Fibroblast of lung (primary cell): Measurements from ENCODE around the gene RIMS1. TPM values are rescaled to one million over a fixed set of nuclear protein-coding genes. Genes with fewer than 3 reads are reported as not detected.

Source experiments
- DNase-seq, 2 donors: peaks; one replicate each; pipeline versions ENCODE4 v3.0.0 to v3.0.0-alpha.2; 2010; ENCODE audit warnings: low read depth in 2 of 2
- H2AFZ ChIP-seq: 2 replicates; pipeline ENCODE4 v1.5.1; 2012; ENCODE audit warnings: low read length, control low read depth, inconsistent platforms
- H3K27ac ChIP-seq: 2 replicates; pipeline ENCODE4 v1.5.1; 2011; ENCODE audit warnings: low read length, control low read depth; ENCODE audit not compliant: insufficient read depth
- H3K27me3 ChIP-seq: 2 replicates; pipeline ENCODE4 v1.5.1; 2011; ENCODE audit warnings: mild to moderate bottlenecking, low read length; ENCODE audit not compliant: control insufficient read depth, insufficient read depth
- H3K36me3 ChIP-seq: 2 replicates; pipeline ENCODE4 v1.5.1; 2011; ENCODE audit warnings: low read length; ENCODE audit not compliant: control insufficient read depth, insufficient read depth
- H3K4me1 ChIP-seq: 2 replicates; pipeline ENCODE4 v1.5.1; 2011; ENCODE audit warnings: low read length; ENCODE audit not compliant: control insufficient read depth, insufficient read depth; ENCODE audit errors: extremely low read depth
- H3K4me2 ChIP-seq: 2 replicates; pipeline ENCODE4 v1.5.1; 2011; ENCODE audit warnings: low read length, control low read depth; ENCODE audit not compliant: insufficient read depth; ENCODE audit errors: extremely low read depth
- H3K4me3 ChIP-seq, 4 experiments: fragments of 200-600 bp in 1 of 4; sonication (generic) in 1 of 4; replicated peaks in 1 of 4; 2 replicates each; pipeline ENCODE4 v1.5.1; 2011 to 2016; ENCODE audit warnings: low read length in 4 of 4, low read depth in 3 of 4, mild to moderate bottlenecking in 3 of 4, control low read depth in 2 of 4, inconsistent platforms in 1 of 4, mixed read lengths in 1 of 4; ENCODE audit not compliant: insufficient read depth in 1 of 4; ENCODE audit errors: control extremely low read depth in 1 of 4
- H3K79me2 ChIP-seq: 2 replicates; pipeline ENCODE4 v1.5.1; 2012; ENCODE audit warnings: mild to moderate bottlenecking, low read length, inconsistent platforms; ENCODE audit not compliant: control insufficient read depth, insufficient read depth
- H3K9ac ChIP-seq: 2 replicates; pipeline ENCODE4 v1.5.1; 2011; ENCODE audit warnings: mild to moderate bottlenecking, low read length, control low read depth; ENCODE audit not compliant: insufficient read depth
- H3K9me3 ChIP-seq: 2 replicates; pipeline ENCODE4 v1.5.1; 2012; ENCODE audit warnings: low read depth, low read length; ENCODE audit not compliant: control insufficient read depth, insufficient read depth
- H4K20me1 ChIP-seq: 2 replicates; pipeline ENCODE4 v1.5.1; 2011; ENCODE audit warnings: low read length; ENCODE audit not compliant: control insufficient read depth, insufficient read depth; ENCODE audit errors: extremely low read depth
- EZH2 ChIP-seq: IDR thresholded peaks from 2 replicates; pipeline ENCODE4 v1.5.1; 2012; ENCODE audit warnings: low read length, control low read depth, mild to moderate bottlenecking; ENCODE audit errors: missing control alignments
- polyA plus RNA-seq, 2 donors: library from polyadenylated mRNA; depleted of rRNA in 1 of 2; stranded (reverse) in 1 of 2; unstranded in 1 of 2; fragments of >200 nt; gene quantifications; 2 replicates each; pipeline ENCODE4 v1.2.1, GENCODE V29; 2011 to 2012; ENCODE audit warnings: missing spikeins in 1 of 2
- total RNA-seq: library from RNA; depleted of rRNA; stranded (reverse); fragments of >200 nt; gene quantifications from 2 replicates; pipeline ENCODE4 v1.2.1, GENCODE V29; 2014
- TF ChIP-seq, protein P1 (sequence below), 2 donors: IDR thresholded peaks in 1 of 2; conservative IDR thresholded peaks in 1 of 2; 1 replicate in 1 of 2; 2 replicates in 1 of 2; pipeline ENCODE4 v1.5.1; 2011 to 2012; ENCODE audit warnings: low read length in 2 of 2, control low read depth in 1 of 2, inconsistent platforms in 1 of 2, low read depth in 1 of 2, mild to moderate bottlenecking in 1 of 2

The RIMS1 gene
- total and polyA plus RNA-seq, 2 donors (not counting 1 experiment from before 2014, with no cell fraction given), result 1.1 to 2.3 TPM

DNA sequence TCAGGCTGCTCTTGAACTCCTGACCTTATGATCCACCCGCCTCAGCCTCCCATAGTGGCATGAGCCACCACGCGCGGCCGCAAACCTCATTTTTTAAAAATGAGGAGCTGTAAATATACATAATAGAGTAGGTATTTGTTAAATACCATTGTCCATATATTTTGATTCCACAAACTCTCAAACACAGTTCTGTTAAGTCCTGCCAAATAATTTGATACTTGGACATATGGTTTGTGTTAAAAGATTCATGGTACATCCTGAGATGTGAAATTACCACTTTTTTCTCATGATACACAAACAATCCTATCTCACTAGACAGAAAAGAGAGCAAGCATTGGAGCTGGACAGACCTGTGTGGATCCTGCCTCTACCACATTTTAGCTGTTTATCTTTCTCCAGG, 401.5 kb downstream of the RIMS1 start:
- Histone ChIP-seq H2AFZ (no peak overlapping the region), H3K9me3 (no peaks in the 10 kb centered on the region), H3K79me2 (no peaks in the 10 kb centered on the region), H3K36me3 (no peaks in the 10 kb centered on the region), H3K4me3 (no peak overlapping the region), H3K9ac (no peak overlapping the region), H3K27me3 (no peaks in the 10 kb centered on the region), H3K4me1 (no peaks in the 10 kb centered on the region), H3K27ac (no peak overlapping the region), H4K20me1 (no peaks in the 10 kb centered on the region), H3K4me2 (no peak overlapping the region)
- TF ChIP-seq EZH2, result no peak
- TF ChIP-seq, protein P1, sequence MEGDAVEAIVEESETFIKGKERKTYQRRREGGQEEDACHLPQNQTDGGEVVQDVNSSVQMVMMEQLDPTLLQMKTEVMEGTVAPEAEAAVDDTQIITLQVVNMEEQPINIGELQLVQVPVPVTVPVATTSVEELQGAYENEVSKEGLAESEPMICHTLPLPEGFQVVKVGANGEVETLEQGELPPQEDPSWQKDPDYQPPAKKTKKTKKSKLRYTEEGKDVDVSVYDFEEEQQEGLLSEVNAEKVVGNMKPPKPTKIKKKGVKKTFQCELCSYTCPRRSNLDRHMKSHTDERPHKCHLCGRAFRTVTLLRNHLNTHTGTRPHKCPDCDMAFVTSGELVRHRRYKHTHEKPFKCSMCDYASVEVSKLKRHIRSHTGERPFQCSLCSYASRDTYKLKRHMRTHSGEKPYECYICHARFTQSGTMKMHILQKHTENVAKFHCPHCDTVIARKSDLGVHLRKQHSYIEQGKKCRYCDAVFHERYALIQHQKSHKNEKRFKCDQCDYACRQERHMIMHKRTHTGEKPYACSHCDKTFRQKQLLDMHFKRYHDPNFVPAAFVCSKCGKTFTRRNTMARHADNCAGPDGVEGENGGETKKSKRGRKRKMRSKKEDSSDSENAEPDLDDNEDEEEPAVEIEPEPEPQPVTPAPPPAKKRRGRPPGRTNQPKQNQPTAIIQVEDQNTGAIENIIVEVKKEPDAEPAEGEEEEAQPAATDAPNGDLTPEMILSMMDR (conservative IDR thresholded peaks at IDR 0.05 in 1 of 2, IDR thresholded peaks at IDR 0.05 in 1 of 2; ENCODE audit: low read depth in 1 of 2, low read length in 2 of 2), result no peak
- DNase-seq, result peak in 1 of 2 donors; percentile 21

GRCh38 chr6:72288592-72288991, 402.2 kb downstream of the RIMS1 start:
- Histone ChIP-seq H3K4me3 (no peak overlapping the region), H3K4me1 (no peaks in the 10 kb centered on the region), H4K20me1 (no peaks in the 10 kb centered on the region), H3K27ac (no peak overlapping the region), H3K9ac (no peak overlapping the region), H3K4me2 (no peak overlapping the region), H3K79me2 (no peaks in the 10 kb centered on the region), H3K36me3 (no peaks in the 10 kb centered on the region), H3K27me3 (no peaks in the 10 kb centered on the region), H2AFZ (no peak overlapping the region), H3K9me3 (no peaks in the 10 kb centered on the region)
- TF ChIP-seq EZH2, result no peak
- TF ChIP-seq, protein P1 (conservative IDR thresholded peaks at IDR 0.05 in 1 of 2, IDR thresholded peaks at IDR 0.05 in 1 of 2; ENCODE audit: low read depth in 1 of 2, low read length in 2 of 2), result no peak
- DNase-seq, result peak in 1 of 2 donors; percentile 45

DNA sequence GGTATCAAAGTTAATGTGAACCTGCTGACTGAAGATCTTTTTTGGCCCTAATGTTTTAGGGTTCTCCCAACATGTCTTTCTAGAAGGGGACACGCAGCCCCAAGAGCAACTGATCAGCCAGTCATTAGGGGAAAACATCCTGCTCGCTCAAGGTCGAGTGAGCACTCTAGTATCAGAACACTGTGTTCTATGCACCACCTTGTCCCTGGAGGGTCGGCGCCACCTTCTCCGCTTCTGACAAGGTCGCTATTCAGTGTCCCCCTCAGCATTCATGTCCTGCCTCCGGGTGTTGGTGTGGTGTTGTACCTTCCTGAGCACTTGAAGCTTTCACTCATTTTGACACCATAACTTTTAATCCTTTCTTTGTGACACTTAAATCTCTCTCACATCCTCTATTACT, 404.3 kb downstream of the RIMS1 start:
- Histone ChIP-seq H3K4me1 (no peaks in the 10 kb centered on the region), H3K27ac (no peak overlapping the region), H3K36me3 (no peaks in the 10 kb centered on the region), H3K79me2 (no peaks in the 10 kb centered on the region), H3K4me3 (no peak overlapping the region), H3K27me3 (no peaks in the 10 kb centered on the region), H2AFZ (no peak overlapping the region), H3K9me3 (no peaks in the 10 kb centered on the region), H4K20me1 (no peaks in the 10 kb centered on the region), H3K4me2 (no peak overlapping the region), H3K9ac (no peak overlapping the region)
- DNase-seq, result no peak
- TF ChIP-seq, protein P1 (conservative IDR thresholded peaks at IDR 0.05 in 1 of 2, IDR thresholded peaks at IDR 0.05 in 1 of 2; ENCODE audit: low read depth in 1 of 2, low read length in 2 of 2), result no peak
- no peak for TF ChIP-seq EZH2
